Hypothalamus (tissue), 51 donors: ENCODE data around the gene SMIM36.
"Not testable (repeated sequence)": the region's sequence is repeated elsewhere in the genome, so short reads cannot be mapped to it uniquely, and the experiment has no call there.

Experiments used
- DNase-seq, 51 donors: peaks; one replicate each; lab custom pipeline; 2025; lab: John Stamatoyannopoulos, UW

The SMIM36 gene

GRCh38 chr17:55458287-55458900 is 52.9 kb downstream of the SMIM36 start:
- DNase-seq = no peak

DNA sequence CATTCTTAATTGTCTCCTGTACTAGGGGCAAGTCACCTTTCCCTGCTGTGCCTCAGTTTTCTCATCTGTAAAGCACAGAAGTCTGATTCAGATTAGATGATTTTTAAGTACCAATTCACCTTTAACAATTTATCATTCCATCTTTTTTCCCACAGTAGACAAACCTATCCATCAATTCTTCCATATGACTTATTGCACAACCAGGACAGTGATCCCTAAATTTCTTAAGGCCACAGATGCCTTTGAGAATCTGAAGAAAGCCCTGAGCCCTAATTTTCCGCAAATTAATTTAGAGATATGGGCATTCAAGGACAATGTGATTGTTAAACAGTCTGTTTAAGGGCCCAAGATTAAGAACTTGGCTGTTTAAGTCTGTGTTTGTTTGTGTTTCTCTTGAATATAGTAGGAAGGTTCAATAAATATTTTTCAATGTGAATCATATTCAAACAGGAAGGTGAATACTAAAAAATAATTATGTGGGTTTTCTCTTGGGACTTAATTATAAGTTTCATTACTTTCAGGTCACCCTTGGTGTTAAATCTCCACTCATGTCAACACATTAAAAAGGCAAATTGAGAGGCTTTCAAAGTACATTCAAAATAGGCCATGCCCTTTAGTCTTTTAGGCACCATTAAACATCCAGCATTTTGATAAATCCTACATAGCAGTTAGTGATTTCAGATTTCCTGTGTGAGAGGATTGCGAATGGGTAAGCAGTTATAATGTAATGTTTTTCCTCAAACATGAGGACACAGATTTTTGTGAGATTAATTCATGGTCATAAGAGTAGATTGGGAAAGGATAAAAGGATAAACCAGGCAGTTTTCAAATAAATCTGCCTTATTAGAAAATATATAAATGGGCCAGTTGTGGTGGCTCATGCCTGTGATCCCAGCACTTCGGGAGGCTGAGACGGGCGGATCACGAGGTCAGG is 54.7 kb downstream of the SMIM36 start:
- no peak for DNase-seq

GRCh38 chr17:55454906-55455474 is 56.3 kb downstream of the SMIM36 start:
- DNase-seq = no peak

- DNase-seq = peak in 6 of 51 donors; percentile 1 to 10 (median 6)
Measured at GRCh38 chr17:55453839-55454557, 57.3 kb downstream of the SMIM36 start.

DNA sequence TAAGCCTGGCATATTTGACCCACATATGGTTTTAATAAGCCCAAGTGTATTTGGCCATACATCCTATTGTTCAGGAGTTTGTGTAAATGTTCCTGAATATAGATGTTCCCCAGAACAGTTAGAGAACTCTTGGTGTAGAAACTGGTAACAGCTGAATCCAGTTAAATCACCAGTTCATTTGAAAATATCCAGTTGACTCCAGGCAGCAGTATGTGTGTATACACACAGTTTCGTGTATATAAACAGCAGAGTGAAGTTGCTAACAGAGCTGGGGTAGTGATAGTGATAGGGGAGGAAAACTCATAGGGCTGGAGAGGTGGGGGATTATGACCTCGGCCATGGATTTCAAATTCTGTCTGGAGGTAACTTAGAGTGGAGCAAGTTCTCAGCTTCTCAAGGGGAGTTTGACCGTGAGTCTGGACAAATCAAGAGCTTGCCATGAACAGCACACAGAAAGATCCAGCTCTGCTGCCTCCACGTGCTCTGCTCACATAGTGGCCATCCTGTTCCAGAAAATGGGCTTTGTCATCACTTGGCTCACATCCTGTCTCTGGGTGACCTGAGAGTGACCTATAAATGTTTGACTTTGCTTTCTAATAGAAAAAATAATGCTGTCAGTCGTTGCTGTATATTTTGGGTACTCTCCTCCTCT is 59.0 kb downstream of the SMIM36 start:
- no peak for DNase-seq

GRCh38 chr17:55451758-55452138 is 59.5 kb downstream of the SMIM36 start:
- DNase-seq = no peak

DNA sequence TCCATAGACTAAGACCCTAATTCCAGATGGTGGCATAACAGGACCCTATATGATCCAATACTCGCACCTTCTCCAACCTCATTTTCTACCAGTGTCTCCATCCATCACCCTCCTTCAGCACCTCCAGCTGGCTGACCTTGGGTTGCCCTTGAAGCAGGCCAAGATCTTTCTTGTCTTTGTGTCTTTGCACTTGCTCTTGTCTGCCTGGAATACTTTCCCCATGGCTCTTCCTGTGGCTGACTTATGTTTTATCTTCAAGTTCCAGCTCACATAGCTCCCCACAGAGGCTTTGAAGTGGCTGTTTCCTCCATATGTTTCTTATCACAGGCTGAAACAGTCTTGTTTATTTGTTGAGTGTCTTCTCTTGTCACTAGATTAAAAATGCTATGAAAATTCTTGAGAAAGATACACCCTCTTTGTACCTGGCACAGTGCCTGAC is 60.0 kb downstream of the SMIM36 start:
- DNase-seq = no peak

DNA sequence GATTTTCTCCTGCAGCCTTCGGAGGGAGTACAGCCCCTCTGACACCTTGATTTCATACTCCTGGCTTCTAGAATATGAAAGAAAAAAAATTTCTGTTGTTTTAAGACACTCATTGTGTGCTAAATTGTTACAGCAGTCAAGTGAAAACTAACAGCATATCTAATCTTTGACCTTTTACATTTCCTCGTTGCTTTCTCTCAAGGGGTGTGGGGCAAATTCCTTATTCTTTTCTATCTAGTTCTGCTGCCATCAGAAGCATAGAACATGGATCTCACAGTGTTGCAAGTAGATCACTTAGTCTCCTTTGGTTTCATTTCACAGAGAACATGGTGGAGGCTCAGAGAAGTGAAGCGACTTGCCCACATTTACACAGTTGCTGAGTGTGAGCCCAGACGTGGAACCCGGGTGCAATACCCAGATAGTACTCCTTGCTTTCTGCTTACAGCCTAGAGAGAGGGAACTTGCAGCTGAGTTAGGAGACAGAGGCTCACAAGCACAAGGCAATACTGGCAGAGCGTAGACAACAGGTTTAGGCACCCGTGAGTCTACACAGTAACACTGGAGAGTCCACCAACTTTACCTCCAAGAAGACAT is 60.9 kb downstream of the SMIM36 start:
- no peak for DNase-seq

DNA sequence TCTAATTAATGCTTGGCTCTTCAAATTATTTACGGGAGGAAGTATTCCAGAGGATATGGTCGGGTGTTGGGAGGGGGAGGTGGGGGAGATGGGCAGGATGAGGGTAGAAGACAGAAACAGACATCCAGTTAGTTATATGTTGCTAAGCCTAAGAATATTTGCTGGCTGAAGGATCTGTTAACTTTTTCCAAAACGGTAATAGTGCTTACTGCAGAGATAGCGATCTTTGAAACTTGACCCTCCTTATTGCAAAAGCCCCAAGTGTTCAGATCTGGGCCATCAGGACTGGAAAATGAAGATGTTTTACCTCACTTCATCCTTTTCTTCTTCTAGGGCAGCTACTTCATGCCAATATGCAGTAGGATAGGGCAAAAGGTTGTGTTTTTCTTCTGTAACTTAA is 62.6 kb downstream of the SMIM36 start:
- DNase-seq = no peak

DNA sequence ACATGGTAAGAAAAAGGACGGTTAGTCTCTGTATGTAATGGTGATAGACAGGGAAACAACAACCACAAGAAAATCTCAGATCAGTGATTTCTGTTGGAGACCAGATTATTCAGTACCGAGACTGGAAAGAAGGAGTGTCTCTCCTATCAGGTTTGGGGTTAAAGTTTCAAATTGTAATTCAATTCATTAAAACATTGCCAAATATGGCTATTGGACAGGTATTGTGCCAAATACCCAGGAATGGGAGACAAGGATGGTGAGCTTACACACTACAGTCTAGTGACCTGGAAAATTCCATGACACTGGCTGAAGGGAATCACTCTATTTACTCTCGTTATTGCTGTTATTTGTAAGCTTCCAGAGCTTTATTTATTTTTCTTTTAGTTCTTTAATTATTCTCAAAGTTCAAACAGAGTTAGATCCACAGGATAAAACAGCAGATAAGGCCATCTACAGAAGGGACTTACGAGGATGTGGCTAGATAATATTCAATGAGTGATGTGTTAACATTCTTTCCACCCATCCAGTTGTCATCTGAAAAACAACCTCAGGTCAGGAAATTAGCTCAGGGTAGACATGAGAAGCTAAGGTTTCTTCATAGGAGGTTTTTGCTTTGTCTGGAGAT is 64.6 kb downstream of the SMIM36 start:
- no peak for DNase-seq

GRCh38 chr17:55446004-55446403 is 65.2 kb downstream of the SMIM36 start:
- not testable (repeated sequence) for DNase-seq

DNA sequence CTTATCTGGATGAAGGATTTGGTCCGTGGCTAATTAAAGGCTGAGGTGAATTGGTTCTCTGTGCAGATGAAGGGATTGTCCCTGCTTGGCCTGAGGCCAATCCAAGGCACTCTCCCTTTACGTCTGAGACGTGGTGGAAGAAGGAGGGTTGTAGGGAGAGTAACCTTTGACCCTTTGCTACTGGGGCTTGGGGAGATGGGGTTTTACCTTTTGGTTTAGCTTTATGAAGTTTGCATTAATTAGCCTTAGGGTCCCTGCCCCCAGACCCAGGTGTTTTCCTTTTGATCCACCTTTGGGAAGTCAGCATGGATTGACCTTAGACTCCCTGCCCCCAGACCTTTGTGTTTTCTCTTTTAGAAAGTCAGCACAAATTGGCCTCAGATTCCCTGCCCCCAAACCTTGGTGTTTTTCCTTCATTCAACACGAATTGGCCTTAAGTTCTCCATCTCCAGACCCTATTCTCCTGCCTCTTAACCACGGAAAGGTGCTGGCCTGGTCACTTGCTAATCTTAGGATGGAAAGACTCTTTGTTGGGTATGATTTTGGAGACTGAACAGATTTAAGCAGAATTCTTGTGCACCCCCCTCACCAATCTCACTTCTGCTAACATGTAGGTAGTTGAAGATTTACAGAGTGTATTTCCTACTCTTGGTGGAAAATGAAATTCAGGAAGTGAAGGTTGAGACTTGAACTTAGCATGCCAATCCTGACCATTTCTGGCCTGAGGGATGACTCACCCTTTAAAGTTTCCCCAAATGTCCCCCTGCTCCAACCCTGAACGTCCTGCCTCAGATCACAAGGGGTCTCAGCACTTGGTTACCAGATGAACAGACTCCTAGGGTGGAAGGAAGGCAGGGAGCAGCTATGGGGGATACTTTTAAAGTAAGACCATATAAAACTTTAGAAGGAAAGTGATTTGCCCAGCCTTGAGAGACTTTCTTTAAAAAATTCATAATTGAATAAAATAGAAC is 66.5 kb downstream of the SMIM36 start:
- peak in 1 of 51 donors; percentile 8 for DNase-seq

- no peak for DNase-seq
Measured at GRCh38 chr17:55443904-55444303, 67.3 kb downstream of the SMIM36 start.

- no peak for DNase-seq
Measured at GRCh38 chr17:55442953-55443683, 68.1 kb downstream of the SMIM36 start.

DNA sequence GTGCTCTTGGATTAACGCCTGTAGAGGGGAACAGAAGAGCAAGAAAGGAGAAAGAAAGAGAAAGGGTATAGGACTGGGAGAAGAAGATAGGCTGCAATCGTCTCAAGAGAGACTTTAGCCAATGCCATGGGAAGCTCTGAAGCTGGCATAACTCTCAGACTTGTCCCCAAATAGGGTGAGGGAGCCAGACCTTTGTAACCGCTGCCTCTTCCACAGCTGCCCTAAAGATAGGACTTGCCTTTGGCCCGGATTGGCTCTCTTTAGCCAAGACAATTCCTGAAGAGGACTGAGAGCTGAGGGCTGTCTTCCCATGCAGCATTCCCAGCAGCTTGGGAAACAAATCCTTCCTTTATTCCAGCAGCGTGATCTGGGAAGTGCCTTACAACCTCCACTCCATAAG is 68.8 kb downstream of the SMIM36 start:
- no peak for DNase-seq

DNA sequence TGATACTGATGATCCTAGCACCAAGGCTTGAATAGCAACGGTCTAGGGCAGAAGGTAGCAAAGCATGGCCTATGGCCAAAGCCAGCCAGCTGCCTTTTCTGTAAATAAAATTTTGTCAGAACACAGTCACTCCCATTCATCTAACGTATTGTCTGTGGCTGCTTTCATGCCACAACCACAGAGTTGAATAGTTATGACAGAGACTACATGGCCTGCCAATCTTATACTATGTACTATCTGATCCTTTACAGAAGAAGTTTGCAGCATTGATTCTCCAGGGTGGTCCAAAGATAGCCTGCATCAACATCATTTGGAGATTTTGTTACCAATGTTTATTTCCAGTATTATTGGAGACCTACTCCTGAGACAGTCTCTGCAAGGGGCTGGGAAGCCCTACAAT is 69.7 kb downstream of the SMIM36 start:
- no peak for DNase-seq

DNA sequence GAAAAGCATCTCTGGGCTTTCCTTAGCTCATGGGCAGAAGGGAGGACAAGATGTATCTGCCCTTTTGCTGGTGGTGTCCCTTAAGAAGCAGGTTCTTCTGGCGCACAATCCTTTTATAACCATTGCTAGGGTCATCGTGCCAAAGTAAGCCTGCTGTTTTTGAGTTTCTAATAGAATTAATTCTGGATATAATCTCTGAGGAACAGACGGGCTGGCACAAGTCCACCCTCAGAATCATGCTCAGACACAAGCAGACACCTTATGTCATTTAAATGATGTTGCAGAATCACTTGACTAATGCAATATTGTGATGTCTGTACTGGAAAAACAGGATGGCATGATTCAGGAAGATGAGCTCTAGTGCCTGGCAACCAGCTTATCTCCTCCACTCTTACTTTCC is 70.9 kb downstream of the SMIM36 start:
- no peak for DNase-seq

- DNase-seq = peak in 1 of 51 donors; percentile 4
Measured at GRCh38 chr17:55437159-55437605, 74.1 kb downstream of the SMIM36 start.
